LNCaP clone FGC (cell line): ENCODE results near the gene CRYGB.
A peak's percentile ranks its signal among the peaks of the same experiment; 100 is the strongest.

Experiments used
- DNase-seq: peaks from one replicate; pipeline ENCODE4 v3.0.0-alpha.2; 2011; ENCODE audit warnings: low read depth
- H3K4me3 ChIP-seq: 2 replicates; pipeline ENCODE4 v1.5.1; 2011; ENCODE audit warnings: mild to moderate bottlenecking, low read depth, low read length, control low read depth
- TF ChIP-seq, protein P1 (sequence below): IDR thresholded peaks from 2 replicates; pipeline ENCODE4 v1.5.1; 2012; ENCODE audit warnings: mild to moderate bottlenecking; ENCODE audit not compliant: control insufficient read depth, insufficient read depth; ENCODE audit errors: extremely low read depth

The CRYGB gene

DNA sequence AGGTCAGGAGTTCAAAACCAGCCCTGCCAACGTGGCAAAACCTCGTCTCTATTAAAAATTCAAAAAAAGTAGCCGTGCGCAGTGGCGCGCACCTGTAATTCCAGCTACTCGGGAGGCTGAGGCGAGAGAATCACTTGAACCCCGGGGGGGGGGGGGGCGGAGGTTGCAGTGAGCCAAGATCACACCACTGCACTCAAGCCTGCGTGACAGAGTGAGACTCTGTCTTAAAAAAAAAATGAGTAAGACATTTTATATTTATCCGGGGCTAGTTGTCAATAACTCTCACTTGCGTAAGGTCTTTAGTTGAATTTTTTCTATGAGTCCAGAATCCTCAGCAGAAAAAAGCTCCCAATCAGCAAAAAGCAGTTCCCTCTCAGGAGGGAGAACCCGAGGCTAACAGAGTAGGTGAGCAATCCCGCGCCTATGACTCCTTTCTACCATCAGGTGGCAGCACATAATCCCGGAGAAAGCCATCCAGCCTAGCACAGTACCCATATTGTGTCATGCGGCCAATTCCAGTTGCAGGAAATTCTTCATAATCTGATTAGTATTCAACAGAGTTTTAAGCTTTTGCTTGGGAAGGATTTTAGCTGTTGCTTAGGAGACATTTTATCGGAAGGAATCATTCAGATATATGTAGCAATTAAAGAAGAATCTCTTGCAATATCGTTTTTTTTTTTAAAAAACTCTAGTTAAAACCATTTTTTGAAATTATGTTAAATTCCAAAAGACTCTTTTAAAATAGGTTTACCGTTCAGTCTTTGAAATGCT lies 29.3 kb upstream of the CRYGB start:
- TF ChIP-seq, protein P1, sequence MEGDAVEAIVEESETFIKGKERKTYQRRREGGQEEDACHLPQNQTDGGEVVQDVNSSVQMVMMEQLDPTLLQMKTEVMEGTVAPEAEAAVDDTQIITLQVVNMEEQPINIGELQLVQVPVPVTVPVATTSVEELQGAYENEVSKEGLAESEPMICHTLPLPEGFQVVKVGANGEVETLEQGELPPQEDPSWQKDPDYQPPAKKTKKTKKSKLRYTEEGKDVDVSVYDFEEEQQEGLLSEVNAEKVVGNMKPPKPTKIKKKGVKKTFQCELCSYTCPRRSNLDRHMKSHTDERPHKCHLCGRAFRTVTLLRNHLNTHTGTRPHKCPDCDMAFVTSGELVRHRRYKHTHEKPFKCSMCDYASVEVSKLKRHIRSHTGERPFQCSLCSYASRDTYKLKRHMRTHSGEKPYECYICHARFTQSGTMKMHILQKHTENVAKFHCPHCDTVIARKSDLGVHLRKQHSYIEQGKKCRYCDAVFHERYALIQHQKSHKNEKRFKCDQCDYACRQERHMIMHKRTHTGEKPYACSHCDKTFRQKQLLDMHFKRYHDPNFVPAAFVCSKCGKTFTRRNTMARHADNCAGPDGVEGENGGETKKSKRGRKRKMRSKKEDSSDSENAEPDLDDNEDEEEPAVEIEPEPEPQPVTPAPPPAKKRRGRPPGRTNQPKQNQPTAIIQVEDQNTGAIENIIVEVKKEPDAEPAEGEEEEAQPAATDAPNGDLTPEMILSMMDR, result peak; percentile 80
- DNase-seq, result peak; percentile 43
- H3K4me3 ChIP-seq, result no peak overlapping the region

DNA sequence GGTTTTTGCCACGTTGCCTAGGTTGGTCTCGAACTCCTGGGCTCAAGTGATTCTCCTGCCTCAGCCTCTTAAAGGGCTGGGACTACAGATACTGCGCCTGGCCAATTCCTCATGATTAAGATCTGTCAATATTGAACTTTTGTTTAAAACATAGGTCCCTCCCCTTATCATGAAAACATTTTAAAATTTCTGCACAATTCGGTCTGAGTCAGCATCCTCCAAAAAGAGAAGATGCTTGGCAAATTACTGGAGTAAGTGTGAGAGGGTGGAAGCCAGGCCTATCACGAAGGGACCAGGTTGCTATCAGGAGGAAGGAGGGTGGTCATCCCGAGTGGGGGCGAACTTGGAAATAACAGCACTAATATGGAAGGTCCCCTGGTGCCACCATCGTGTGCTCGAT lies 28.2 kb upstream of the CRYGB start:
- TF ChIP-seq, protein P1, result no peak

DNA sequence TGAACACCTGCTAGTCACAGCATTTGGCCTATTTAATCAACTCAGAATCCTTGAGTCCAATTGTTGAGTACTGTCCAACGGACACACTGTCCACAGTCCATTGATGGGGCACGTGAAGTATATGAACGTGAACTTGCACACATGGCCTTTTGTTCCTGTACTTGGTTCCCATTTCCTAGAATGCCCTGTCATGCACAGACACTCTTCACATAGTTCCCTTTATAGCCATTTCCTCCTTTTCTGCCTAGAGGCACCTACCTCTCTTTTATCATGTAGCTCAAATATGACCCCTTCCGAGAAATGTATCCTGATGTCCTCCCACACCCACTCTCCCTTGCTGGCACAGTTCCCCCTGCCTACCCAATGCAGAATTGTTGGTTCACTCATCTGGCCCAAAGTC lies 26.2 kb upstream of the CRYGB start:
- no peak overlapping the region for H3K4me3 ChIP-seq
- DNase-seq, result no peak
- TF ChIP-seq, protein P1, result no peak

More for the DNA sequence above, 28.2 kb upstream of the CRYGB start:
- DNase-seq, result peak; percentile 11
- H3K4me3 ChIP-seq, result no peak overlapping the region

DNA sequence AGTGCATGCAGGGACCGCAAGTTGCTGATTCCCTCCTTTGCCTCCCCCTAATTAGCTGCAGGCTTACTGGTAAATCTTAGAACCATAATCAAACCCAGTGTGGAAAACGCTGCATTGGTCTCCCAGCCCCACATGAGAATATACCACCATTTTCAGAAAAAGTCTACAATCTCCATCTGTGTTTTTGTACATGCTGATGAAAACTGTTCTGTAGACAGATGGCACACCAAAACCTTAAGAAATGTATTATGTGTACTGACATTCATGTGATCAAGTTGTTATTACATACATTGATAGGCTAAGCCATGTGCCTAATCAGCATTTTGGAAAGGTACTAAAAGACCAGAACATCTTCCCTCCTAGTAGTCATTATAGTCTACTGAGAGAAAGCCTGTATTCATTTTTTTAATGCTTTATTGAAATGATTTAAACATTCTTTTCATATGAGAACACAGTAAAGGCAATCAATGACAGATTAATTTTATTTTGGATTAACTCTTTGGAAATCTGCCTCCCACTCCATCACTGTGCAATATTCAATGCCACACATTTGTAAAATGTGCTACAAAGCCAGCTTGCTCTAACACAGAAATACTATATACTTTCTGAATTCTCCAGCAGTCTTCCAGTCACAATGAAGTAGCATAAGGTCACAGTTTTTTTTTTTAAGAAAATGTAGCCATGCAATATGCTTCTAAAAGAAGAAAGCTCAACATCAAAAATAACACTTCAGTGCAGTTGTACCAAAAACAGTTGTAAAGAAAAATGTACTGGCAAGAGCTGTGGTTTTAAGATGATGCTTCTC lies 19.2 kb upstream of the CRYGB start:
- H3K4me3 ChIP-seq, result no peak overlapping the region
- TF ChIP-seq, protein P1, result no peak
- DNase-seq, result no peak

DNA sequence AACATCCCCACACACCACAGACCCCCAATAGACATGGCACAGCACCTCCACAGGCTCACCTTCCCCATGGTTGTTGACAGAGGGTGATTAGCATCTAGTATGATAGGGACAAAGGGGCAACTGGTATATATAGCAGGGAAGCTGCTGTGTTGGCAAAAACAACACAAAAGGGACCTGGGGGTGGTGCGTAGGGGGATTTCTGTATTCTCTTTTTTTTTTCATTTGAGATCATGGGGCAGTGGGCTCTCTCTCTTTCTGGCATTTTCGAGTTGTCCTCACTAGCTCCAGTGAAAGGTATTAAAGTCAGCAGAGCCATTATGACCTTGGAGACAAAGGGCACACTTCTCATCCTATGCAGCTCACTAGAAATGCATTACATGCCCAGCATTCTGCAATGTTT lies 17.5 kb upstream of the CRYGB start, which contains the start of gene CRYGA:
CRYGA (minus strand) TSS at position 101 of the 400 bp plus-strand sequence; CDS start at position 68, 33 bp downstream.
- no peak for DNase-seq
- H3K4me3 ChIP-seq, result no peak within 1 kb of the TSS
- TF ChIP-seq, protein P1, result no peak

DNA sequence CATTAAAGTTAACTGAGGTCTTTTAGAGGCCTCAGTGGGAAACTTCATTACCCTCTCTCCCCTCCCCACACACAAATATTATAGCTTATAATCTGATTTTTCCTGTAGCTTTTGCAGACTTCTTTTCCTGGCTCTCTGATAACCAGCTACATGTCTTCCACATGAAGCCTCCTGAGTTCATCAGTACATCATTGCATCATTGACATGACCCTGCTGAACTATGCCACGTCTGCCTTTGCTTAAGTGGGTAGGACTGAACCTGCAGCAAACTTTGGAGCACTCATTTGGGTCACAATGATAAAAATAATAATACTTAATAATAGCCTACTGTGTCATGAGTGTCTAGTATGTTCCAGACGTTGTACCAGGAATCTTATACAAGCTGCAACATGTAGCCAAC lies 10.5 kb upstream of the CRYGB start:
- TF ChIP-seq, protein P1, result no peak
- no peak overlapping the region for H3K4me3 ChIP-seq
- DNase-seq, result no peak
